Motor neuron (in vitro differentiated cells): Measurements from ENCODE around the gene TMEM131L. TPM values are rescaled to one million over a fixed set of nuclear protein-coding genes. Genes with fewer than 3 reads are reported as not detected.
A peak's percentile ranks its signal among the peaks of the same experiment; 100 is the strongest.
"Not testable (repeated sequence)": the region's sequence is repeated elsewhere in the genome, so short reads cannot be mapped to it uniquely, and the experiment has no call there.

Experiments
- ATAC-seq, 8 experiments: fragments of 200-7000 bp; cut with Tn5 transposase; replicated peaks in 6 of 8; 2 replicates each; pipeline ENCODE4 v1.8.0; 2021; ENCODE audit warnings: mild to moderate bottlenecking in 8 of 8, moderate library complexity in 8 of 8
- H3K27ac ChIP-seq, 2 donors: fragments of 250-450 bp; sonication (Bioruptor Pico); 2 replicates each; pipeline ENCODE4 v1.9.0; 2021; ENCODE audit warnings: antibody characterized with exemption in 2 of 2, mild to moderate bottlenecking in 2 of 2, moderate library complexity in 1 of 2
- H3K4me1 ChIP-seq, 2 donors: fragments of 250-450 bp; sonication (Bioruptor Pico); replicated peaks in 1 of 2; 2 replicates each; pipeline ENCODE4 v1.6.1; 2021; ENCODE audit warnings: antibody characterized with exemption in 2 of 2, mild to moderate bottlenecking in 2 of 2, moderate library complexity in 1 of 2
- H3K4me3 ChIP-seq, 5 donors: fragments of 250-450 bp; sonication (Bioruptor Pico); 2 replicates each; pipeline ENCODE4 v1.9.0; 2021; ENCODE audit warnings: antibody characterized with exemption in 5 of 5, mild to moderate bottlenecking in 5 of 5, moderate library complexity in 4 of 5
- WGBS, 10 experiments: fragments of 450-650 bp; shearing (Covaris generic); methylation state at CpG; one replicate each; pipeline ENCODE4 v1.0.0; 2022; 5-methylcytosine and 5-hydroxymethylcytosine counted together
- in situ Hi-C, 9 experiments: fragments of 400-800 bp; cut with MboI; loops; one replicate each; pipeline ENCODE4 v1.15.0; 2021; ENCODE audit warnings: low sequenced_read_pairs in 9 of 9, low pct_unique_long_range_greater_than_20kb in 2 of 9; ENCODE audit not compliant: unreplicated experiment in 9 of 9
- total RNA-seq, 8 experiments: library from RNA; unstranded; fragments of 300-600 nt; gene quantifications; 2 replicates each; pipeline versions ENCODE4 v1.2.3 to v1.2.4, GENCODE V29; 2022

Gene TMEM131L
- total RNA-seq, 8 experiments from 2014 or later: 2.0 to 47.7 (median 8.5) TPM

DNA sequence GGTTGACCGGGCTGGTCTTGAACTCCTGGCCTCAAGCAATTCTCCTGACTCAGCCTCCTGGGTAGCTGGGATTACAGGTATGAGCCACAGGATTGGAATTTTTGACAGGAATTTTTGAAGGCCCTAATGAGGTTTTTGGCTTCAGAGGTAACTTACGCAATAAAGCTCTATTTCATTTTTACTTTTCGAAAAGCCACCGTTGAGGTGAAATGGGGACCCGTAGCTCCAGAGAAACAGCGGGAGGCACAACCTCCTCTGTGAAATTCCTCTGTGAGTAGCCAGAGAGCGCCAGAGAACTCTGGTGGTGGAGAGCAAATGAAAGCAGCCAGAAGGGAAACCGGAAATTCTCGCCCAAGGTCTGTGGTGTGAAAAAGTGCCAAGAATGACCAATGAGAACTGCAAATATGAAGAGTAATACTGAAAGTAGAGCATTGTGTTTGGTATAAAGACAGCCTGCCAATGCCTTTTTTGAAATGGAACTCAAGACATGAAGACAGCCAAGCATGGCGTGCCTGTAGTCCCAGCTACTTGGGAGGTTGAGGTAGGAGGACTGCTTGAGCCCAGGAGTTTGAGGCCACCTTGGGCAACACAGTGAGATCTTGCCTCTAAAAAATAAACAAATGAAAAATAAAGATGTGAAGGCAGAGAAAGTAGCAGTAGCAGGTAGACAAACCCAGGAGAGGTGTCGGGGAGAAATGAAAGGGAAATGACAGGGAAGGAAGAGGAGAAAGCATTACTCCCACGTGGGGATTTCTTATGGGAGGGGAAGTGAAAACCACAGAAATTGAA lies 33.0 kb upstream of the TMEM131L start:
- in situ Hi-C loops: loop anchor here in 1 of 9 experiments (10.0 kb wide), 1 partner anchor 142 kb away; no protein-coding TSS in a partner anchor
- peak in 3 of 8 experiments; percentile 49 to 61 (median 56) for ATAC-seq
- WGBS, 10 experiments: 51 to 96% (median 85%) methylated on average over 2 to 12 of the region's 12 CpGs
- H3K27ac ChIP-seq: no peak overlapping the region
- H3K4me1 ChIP-seq: no peaks in the 10 kb centered on the region
- no peak overlapping the region for H3K4me3 ChIP-seq

DNA sequence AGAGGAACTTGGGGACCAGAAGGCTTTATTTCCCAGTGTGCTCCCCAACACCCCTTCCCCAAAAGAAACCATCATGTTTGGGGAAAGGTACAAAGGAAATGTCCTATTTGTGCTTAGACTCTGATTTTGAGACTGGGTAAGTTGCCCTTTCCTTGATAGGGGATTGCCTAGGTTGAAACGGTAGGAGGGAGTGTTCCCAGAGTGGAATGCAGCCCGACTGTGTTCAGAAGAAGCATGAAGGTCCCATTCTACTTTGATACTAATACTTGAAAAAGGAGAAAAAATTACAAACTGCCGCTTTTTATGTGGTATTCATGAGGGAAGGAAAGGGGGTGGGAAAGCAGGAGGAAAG lies 32.4 kb upstream of the TMEM131L start:
- 33 to 100% (median 82%) methylated on average over 1 to 3 of the region's 3 CpGs for WGBS, 10 experiments
- no peak overlapping the region for H3K4me3 ChIP-seq
- H3K4me1 ChIP-seq: no peaks in the 10 kb centered on the region
- H3K27ac ChIP-seq: no peak overlapping the region
- in situ Hi-C loops: loop anchor here in 1 of 9 experiments (10.0 kb wide), 1 partner anchor 141 kb away; no protein-coding TSS in a partner anchor
- no peak for ATAC-seq

DNA sequence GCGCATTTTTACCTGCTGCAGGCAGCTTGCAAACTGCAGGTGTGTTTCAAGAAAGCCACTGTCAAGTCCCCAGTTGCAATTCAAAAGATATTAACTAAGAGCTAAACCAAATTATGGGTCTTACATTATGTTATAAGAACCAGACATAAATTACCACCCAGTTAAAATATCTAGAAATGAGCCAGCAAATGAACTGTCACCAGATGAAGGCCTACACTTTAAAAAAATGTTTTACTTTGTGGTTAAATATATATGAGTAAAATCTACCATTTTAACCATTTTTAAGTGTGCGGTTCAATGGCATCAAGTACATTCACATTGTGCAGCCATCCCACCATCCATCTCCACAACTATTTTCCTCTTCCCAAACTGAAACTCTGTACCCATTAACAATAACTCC lies 32.0 kb upstream of the TMEM131L start:
- ATAC-seq: no peak
- WGBS, 10 experiments: 47 to 100% (median 68%) methylated on average over 1 to 2 of the region's 2 CpGs; no CpG with 5 or more reads in 1 of the 10 experiments
- in situ Hi-C loops: loop anchor here in 1 of 9 experiments (10.0 kb wide), 1 partner anchor 141 kb away; no protein-coding TSS in a partner anchor
- Histone ChIP-seq H3K27ac (no peak overlapping the region), H3K4me3 (no peak overlapping the region), H3K4me1 (no peaks in the 10 kb centered on the region)

DNA sequence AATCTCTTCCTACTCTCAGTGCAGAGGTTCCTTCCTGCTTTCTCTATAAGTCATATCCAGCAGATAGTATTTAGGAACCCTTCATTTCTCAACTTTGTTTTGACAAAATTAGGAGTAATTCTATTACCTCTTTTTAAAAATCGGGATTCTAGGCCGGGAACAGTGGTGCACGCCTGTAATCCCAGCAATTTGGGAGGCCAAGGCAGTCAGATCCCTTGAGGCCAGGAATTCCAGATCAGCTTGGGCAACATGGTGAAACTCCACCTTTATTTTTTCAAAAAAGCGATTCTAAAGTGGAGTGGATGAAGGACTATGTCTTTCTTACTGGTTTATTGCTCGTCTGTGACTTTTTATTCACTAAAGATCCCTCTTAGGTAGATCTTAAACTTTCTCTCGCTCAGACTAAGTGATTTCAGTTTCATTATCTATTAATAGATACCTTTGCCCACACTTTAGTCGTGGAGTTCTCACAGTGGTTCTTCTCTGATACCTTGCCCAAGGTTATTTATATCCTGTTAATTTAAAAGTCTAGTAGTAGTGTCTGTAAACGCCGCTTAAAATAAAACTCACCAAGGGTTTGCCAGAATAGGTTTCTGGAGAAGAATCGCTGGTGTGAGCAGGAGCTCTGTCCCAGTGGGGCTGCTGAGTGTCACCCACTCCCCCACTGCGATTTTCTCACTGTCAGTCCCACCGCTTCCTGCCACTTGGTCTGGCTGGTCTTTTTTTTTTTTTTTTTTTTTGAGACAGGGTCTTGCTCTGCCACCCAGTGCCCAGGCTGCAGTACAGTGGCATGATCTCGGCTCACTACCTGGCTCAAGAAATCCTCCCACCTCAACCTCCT lies 27.0 kb upstream of the TMEM131L start:
- no peaks in the 10 kb centered on the region for H3K4me1 ChIP-seq
- in situ Hi-C loops: loop anchor here in 1 of 9 experiments (10.0 kb wide), 1 partner anchor 136 kb away; no protein-coding TSS in a partner anchor
- no peak for ATAC-seq
- 62 to 92% (median 80%) methylated on average over 2 to 12 of the region's 13 CpGs for WGBS, 10 experiments
- no peak overlapping the region for H3K4me3 ChIP-seq
- no peak overlapping the region for H3K27ac ChIP-seq

DNA sequence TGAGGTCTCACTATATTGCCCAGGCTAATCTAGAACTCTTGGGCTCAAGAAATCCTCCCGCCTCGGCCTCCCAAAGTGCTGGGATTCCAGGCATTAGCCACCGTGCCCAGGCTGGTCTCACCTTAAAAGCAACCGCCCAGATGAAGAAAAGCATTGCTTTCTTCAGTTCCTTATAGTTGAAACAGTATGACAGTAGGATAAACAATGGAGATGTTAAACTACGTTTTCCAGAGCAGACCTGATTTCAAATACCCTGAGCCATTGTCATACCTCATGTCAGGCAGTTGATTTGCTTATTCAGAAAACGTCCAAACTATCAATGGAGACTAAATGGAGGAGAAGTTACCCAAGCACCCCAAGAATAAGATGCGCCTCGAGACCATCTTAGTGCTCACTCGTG lies 26.3 kb upstream of the TMEM131L start:
- no peak for ATAC-seq

DNA sequence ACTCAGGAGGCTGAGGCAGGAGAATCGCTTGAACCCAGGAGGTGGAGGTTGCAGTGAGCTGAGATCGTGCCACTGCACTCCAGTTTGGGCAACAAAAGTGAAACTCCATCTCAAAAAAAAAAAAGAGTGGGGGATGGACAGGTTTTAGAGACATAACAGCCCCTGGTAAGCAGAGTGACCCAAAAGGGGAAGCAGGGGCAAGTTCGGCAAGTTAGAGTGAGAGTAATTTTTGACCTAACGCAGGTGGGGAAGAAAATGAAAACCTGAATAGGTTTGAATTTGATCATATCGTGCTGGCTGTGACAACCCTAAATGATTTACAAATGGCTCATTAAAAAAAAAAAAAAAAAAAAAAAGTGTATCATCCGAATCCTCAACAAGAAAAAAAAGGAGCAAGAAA lies 25.7 kb upstream of the TMEM131L start:
- no peak overlapping the region for H3K27ac ChIP-seq
- in situ Hi-C loops: no loop called here
- no peaks in the 10 kb centered on the region for H3K4me1 ChIP-seq
- WGBS, 10 experiments: 65 to 94% (median 85%) methylated on average over 1 to 6 of the region's 6 CpGs
- ATAC-seq: no peak
- no peak overlapping the region for H3K4me3 ChIP-seq

More for the DNA sequence above, 26.3 kb upstream of the TMEM131L start:
- Histone ChIP-seq H3K4me1 (no peaks in the 10 kb centered on the region), H3K27ac (no peak overlapping the region), H3K4me3 (no peak overlapping the region)
- in situ Hi-C loops: loop anchor here in 1 of 9 experiments (10.0 kb wide), 1 partner anchor 135 kb away; no protein-coding TSS in a partner anchor
- 20 to 96% (median 89%) methylated on average over 1 to 7 of the region's 9 CpGs; no CpG with 5 or more reads in 2 of the 10 experiments for WGBS, 10 experiments

DNA sequence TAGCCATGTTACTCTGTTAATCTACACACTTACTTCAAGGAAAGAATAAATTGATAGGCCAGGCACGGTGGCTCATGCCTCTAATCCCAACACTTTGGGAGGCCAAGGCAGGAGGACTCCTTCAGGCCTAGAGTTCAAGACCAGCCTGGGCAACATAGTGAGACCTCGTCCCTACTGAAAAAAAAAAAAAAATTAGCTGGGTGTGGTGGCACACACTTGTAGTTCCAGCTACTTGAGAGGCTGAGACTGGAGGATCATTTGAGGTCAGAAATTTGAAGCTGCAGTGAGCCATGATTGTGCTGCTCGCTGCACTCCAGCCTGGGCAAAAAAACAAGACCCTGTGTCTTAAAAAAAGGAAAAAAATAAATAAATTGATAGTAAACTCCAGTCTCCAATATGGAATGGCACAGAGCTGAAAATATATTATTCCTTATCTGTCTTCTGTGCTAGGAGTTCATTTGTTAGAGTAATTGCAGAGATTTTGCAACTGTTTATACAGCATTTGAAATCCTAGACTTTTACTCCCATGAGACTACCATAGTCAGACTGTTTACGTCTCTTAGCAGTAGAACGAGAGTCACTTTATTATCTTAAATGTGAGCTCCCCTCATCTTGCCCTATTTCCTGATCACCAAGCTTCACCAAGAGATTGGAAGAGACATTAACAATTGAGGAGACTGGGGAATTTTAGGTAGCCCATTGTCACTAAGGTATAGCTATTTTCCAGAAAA lies 18.8 kb upstream of the TMEM131L start:
- 50 to 100% (median 86%) methylated on average over 1 to 5 of the region's 5 CpGs for WGBS, 10 experiments
- ATAC-seq: no peak
- no peaks in the 10 kb centered on the region for H3K4me1 ChIP-seq
- no peak overlapping the region for H3K4me3 ChIP-seq
- H3K27ac ChIP-seq: no peak overlapping the region
- in situ Hi-C loops: no loop called here

DNA sequence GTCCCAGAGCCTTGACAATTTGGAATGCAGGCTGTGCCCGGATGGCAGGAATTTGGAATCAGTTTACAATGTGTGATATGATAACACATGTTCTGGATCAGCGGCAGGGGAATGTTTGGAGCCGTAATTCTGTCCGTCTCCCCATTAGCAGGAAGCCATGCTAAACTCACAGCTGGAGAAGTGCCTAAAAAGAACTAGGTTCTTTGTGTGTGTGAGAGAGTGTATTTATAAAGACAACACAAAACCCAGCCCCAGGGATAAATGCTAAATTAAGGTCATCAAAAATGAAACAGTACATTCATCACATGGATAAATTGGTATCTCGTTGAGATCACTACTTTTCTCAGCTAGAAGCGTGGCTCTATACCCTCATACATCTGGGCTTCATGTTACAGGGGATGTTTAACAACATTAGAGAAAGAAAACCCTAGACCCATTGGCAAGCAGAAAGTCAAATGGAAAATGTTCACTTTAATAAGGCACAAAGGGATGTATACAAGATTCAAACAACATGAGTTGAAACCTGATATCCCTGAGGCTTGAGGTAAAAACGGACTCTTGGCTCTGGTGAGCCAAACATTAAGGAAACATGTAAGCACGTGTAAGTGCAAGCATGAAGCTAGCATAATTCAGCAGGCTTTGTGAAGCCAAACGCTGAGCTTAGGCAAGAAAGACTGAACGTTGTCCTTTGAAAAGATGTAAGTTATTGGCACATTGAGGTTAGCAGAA lies 18.0 kb upstream of the TMEM131L start:
- Histone ChIP-seq H3K4me3 (no peak overlapping the region), H3K4me1 (no peaks in the 10 kb centered on the region), H3K27ac (no peak overlapping the region)
- in situ Hi-C loops: no loop called here
- ATAC-seq: peak in 2 of 8 experiments; percentile 22 to 58
- 10 to 87% (median 59%) methylated on average over 3 to 10 of the region's 10 CpGs; no CpG with 5 or more reads in 1 of the 10 experiments for WGBS, 10 experiments

DNA sequence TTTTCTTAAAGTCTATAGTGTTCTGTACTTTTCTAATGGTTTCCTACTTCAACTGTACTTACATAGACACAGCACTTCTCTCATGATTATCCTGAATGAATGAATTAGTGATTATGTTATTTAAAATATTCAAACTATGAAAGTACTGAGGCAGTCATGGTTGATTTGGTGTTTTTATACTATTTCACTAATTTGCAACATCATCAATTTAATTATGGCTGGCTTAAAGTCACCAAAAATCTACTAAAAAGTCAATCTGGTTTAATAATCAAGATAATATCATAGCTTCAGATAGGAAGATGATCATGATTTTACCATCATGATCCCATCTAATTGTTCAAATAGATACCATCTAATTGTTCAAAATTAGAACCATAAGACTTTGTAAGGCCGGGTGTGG lies 16.8 kb upstream of the TMEM131L start:
- H3K4me1 ChIP-seq: no peaks in the 10 kb centered on the region
- 60 to 100% (median 100%) methylated on average over 1 of the region's 1 CpG; no CpG with 5 or more reads in 7 of the 10 experiments for whole genome bisulfite sequencing, 10 experiments
- H3K4me3 ChIP-seq: no peak overlapping the region
- no peak overlapping the region for H3K27ac ChIP-seq
- in situ Hi-C loops: no loop called here
- ATAC-seq: no peak

DNA sequence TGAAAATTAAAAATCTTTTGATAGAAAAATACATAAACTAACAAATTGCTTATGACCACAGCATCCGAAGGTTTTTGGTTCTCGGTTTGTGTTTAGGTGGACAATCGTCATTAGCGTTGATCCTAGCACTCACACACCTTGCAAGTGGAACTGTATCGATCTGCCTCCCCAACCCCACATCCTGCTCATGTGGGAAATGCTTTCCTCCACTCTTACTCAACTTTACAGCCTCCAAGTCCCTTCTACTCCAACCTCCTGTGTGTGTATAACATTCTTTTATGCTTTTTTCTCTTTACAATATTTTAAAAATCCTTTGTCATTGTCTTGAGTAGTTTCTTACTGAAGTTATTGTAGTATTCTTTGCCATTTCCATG lies 15.6 kb upstream of the TMEM131L start:
- no peak for ATAC-seq
- H3K4me1 ChIP-seq: no peaks in the 10 kb centered on the region
- H3K4me3 ChIP-seq: no peak overlapping the region
- in situ Hi-C loops: no loop called here
- 80 to 100% (median 96%) methylated on average over 1 to 5 of the region's 5 CpGs; no CpG with 5 or more reads in 3 of the 10 experiments for WGBS, 10 experiments
- H3K27ac ChIP-seq: no peak overlapping the region

DNA sequence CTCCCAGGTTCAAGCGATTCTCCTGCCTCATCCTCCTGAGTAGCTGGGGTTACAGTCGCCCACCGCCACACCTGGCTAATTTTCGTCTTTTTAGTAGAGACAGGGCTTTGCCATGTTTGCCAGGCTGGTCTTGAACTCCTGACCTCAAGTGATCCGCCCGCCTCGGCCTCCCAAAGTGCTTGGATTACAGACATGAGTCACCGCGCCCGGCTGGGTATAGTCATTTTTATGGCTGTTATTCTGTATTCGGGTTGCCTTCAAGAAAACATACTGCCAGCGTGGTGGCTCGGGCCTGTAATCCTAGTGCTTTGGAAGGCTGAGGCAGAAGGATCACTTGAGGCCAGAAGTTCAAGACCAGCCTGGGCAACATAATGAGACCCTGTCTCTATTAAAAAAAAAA lies 15.0 kb upstream of the TMEM131L start:
- peak in 1 of 8 experiments; percentile 28 for ATAC-seq
- in situ Hi-C loops, H3K4me1 ChIP-seq, H3K27ac ChIP-seq, H3K4me3 ChIP-seq: not testable (repeated sequence)
- WGBS, 10 experiments: 59 to 100% (median 88%) methylated on average over 2 to 12 of the region's 13 CpGs; no CpG with 5 or more reads in 2 of the 10 experiments
